ENCODE results near the gene RACGAP1. TPM values are rescaled to one million over a fixed set of nuclear protein-coding genes. Genes with fewer than 3 reads are reported as not detected.

RACGAP1 gene
- total and polyA plus RNA-seq, 2 experiments from 2014 or later = 19.0 to 52.8 TPM

- no peak for TF ChIP-seq REST (IDR thresholded peaks at IDR 0.05; ENCODE audit: unreplicated experiment)
- no peak for TF ChIP-seq STAT1 (IDR thresholded peaks at IDR 0.05; ENCODE audit: unreplicated experiment)
- no peak for TF ChIP-seq ETS1 (IDR thresholded peaks at IDR 0.05)
- no peak for TF ChIP-seq CREB1 (CRISPR knock-in tag; IDR thresholded peaks at IDR 0.05; ENCODE audit: low read depth)
- TF ChIP-seq NANOG (IDR thresholded peaks at IDR 0.05; ENCODE audit: borderline replicate concordance) = no peak
Measured at GRCh38 chr12:49946086-49946485, 79.2 kb downstream of the RACGAP1 start (continued).

GRCh38 chr12:49945394-49946080 lies 79.8 kb downstream of the RACGAP1 start:
- H3K27me3 Mint-ChIP-seq (ENCODE audit: insufficient read depth, low read depth, poor library complexity) = peaks cover 14% of the 10 kb centered on the region
- TF ChIP-seq REST (IDR thresholded peaks at IDR 0.05; ENCODE audit: unreplicated experiment) = peak; percentile 8
- no peak for TF ChIP-seq EZH2 (IDR thresholded peaks at IDR 0.05; ENCODE audit: low read depth, unreplicated experiment)
- 0 out of 2 replicates have a peak, but pooled peaks have one; percentile 23 for TF ChIP-seq NANOG (IDR thresholded peaks at IDR 0.05; ENCODE audit: borderline replicate concordance)
- TF ChIP-seq ZNF331 (CRISPR knock-in tag; IDR thresholded peaks at IDR 0.05; ENCODE audit: low read depth) = no peak
- no peak for TF ChIP-seq STAT1 (IDR thresholded peaks at IDR 0.05; ENCODE audit: unreplicated experiment)
- no peak for TF ChIP-seq EZH2phosphoT487 (IDR thresholded peaks at IDR 0.05; ENCODE audit: unreplicated experiment)
- no peak for TF ChIP-seq JUNB (IDR thresholded peaks at IDR 0.05; ENCODE audit: unreplicated experiment)
- no peak for TF ChIP-seq ETS1 (IDR thresholded peaks at IDR 0.05)
- TF ChIP-seq CTCF (conservative IDR thresholded peaks at IDR 0.05; ENCODE audit: low read depth in 2 of 2) = peak; percentile 89 to 94
- TF ChIP-seq CREB1 (CRISPR knock-in tag; IDR thresholded peaks at IDR 0.05; ENCODE audit: low read depth) = peak; percentile 55

More at GRCh38 chr12:49945394-49946080, 79.8 kb downstream of the RACGAP1 start:
- Histone ChIP-seq H3K79me2 (replicated peaks; ENCODE audit: insufficient read depth) (no peaks in the 10 kb centered on the region), H3K36me3 (ENCODE audit: insufficient read depth) (no peaks in the 10 kb centered on the region), H3K4me1 (ENCODE audit: insufficient read depth) (peaks cover 26% of the 10 kb centered on the region), H4K20me1 (replicated peaks; ENCODE audit: insufficient read depth) (no peaks in the 10 kb centered on the region), H3K27me3 (ENCODE audit: insufficient read depth) (no peaks in the 10 kb centered on the region), H3K27ac (ENCODE audit: low read depth) (peak overlapping the region; percentile 17; the same call in 1 of the 2 replicates), H3F3A (replicated peaks; ENCODE audit: low read depth) (no peaks in the 10 kb centered on the region), H3K4me2 (peak overlapping the region; percentile 75), H2AFZ (peak overlapping the region; percentile 60; the same call in 1 of the 2 replicates), H3K9me2 (ENCODE audit: insufficient read depth) (no peaks in the 10 kb centered on the region), H3K4me3 (peak overlapping the region; percentile 37)
- Mint-ChIP-seq H3K27ac (no peak overlapping the region), H3K36me3 (ENCODE audit: low read depth) (no peaks in the 10 kb centered on the region), H3K9me3 (no peaks in the 10 kb centered on the region), H3K4me1 (peaks cover 41% of the 10 kb centered on the region), H3K4me3 (peak overlapping the region; percentile 64)
- ATAC-seq (peak; percentile 96), DNase-seq (ENCODE audit: low spot score) (peak; percentile 90)

Measured in GM23338 (cell line).